ENCODE measurements around the gene UFSP2.
"Not testable (repeated sequence)": the region's sequence is repeated elsewhere in the genome, so short reads cannot be mapped to it uniquely, and the experiment has no call there.

Gene UFSP2

DNA sequence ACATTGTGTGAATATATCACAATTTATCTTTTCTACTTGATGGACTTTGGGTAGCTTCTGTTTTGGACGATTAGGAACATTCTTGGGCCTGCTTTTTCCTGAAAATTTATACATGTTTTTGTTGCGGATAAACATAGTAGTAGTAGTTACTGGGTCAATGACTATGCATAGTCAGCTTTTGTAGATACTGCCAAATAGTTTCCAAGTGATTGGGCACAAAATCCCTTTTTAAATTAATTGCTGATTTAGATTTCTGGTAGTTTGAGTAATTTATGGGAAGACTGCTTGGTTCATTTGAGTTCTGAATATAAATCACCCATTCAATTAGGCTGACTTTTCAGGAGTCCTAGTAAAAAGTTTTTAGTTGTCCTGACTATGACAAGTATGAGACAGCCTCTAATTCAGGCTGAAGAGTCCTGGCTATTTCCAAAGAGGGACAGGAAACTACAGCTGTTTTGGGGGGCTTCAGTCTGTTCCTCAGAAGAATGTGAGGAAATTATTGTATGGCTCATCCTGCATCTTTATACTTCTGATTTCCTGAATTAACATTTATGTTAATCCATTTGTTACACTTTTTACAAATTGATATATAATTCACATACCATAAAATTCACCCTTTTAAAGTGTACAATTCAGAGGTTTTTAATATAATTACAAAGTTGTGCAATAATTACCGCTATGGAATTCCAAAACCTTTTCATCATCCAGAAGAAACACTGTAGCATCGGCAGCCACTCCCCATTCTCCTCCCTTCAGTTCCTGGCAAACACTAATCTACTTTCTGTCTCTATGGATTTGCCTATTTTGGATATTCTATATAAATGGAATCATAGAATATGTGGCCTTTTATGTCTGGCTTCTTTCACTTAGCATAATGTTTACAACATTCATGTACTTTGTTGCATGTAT is 44.2 kb downstream of the UFSP2 start:
- DNase-seq: no peak

DNA sequence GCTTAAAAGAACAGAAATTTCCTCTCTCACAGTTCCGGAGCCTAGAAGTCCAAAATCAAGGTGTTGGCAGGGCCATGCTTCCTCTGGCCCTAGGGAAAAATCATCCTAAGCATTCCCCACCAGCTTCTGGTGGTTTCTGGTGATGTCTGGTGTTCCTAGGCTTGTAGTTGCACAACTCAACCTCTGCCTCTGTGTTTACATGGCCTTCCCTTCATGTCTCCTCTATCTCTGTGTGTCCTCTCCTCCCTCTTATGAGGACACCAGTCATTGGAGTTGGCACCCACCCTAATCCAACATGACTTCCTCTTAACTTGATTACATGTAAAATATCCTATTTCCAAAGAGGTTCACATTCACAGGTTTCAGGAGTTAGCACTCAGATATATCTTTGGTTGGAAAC is 45.4 kb downstream of the UFSP2 start:
- DNase-seq: no peak

DNA sequence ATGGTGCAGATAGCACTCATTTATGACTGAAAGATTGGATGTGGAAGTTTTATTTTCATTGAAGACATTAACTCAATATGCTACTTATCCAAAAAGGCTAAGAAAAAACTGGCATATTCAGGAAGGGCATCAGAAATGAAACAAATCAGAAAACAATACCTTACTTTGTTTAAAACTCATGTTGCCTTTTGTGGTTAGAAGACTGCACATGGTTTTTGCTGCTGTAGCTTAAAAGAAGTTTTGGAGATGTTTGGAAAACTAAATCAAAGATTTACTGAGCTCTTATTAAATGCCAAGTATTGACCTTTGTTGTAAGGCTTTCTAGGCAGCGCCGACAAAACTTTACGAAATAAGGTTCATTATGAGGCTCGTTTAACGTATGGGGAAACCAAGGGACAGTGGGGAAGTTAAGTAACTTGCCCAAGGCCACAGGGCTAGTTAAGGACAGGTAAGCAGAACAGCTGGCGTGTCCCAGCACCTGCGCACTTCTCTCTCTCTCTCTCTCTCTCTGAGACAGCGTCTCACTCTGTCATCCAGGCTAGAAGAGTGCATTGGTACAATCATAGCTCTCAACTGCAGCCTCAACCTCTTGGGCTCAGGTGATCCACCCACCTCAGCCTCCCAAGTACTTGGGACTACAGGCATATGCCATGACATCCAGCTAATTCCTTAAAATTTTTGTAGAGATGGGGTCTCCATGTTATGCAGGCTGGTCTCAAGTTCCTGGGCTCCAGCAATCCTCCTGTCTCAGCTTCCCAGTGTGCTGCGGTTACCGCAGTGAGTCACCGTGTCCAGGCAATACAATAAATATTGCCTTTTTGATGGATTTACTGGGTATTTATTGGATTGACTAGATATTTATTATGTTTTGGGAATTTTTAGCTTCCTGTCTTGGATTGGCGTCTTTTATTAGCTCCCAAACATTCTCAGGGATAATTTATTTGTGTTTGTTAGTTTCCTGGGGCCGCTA is 46.2 kb downstream of the UFSP2 start:
- no peak for DNase-seq

DNA sequence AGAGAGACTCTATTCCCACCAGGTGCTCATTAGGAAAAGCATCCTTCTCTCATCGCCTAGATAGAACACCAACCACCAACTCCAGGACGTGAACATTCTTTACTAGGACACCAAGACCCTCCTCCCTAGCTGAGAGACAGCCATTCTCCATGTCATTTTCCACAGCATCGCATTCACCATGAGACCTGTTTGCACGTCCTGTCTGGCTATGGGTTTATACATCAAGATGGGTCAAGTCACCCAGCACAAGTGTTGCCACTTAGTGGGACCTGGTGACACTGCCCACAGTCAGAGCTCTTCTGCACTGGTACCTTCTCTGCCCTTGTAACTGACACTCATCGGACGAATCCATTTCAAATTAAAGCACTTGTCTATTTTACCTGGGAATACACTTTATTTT is 47.5 kb downstream of the UFSP2 start:
- DNase-seq: no peak

DNA sequence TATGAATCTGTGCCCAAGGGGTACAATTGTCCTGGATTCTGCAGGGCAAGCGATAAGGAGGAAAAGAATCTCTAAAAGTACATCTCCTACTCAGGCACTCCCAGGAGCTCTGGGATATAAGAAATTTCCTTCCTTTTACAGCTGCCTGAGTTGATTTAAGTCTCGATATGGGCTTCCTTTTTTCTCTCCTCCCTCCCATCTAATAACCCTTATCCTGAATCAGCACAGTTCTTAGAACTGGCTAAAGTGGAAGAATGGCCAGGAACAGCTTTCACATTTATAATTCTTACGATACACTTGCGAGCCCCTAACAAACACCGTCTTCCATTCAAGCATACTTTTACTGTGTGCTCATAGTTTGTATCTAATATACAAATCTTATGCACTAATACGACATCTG is 51.2 kb downstream of the UFSP2 start:
- no peak for DNase-seq

DNA sequence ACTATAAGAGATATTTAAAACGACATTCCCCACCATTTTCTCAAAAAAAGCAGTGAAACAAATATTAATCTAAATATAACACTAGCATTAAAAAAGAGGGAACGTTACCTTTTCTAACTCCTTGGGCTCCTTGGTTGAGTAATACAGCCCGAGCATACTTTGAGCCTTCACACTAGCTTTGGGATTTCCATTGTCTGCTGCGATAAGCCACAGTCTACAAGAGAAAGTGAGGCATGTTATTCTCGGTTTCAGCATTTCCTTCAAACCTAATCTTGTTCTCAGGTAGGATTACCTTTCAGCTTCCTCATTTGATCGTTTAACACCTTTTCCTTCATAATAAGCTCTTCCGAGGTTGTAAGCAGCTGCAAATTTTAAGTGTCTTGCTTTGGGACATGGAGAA is 51.7 kb downstream of the UFSP2 start:
- no peak for DNase-seq

DNA sequence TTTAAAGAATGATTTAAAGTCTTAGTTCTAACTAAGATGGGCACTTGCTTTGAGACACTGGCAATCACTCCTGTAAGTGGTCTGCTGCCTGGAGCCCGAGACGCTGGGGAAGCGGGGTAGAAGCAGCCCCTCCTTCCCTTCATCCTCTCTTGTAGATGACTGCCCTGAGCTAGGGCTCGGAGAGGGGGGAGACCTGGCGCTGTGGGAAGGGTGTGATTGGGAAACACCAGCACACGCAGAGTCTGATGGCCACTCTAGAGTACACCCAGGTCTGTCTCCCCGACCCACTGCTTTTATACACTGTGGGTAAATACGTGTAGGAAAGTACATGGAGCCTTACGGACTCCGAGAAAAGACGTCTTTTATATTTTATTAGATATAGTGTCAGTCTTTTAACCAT is 54.1 kb downstream of the UFSP2 start:
- no peak for DNase-seq

DNA sequence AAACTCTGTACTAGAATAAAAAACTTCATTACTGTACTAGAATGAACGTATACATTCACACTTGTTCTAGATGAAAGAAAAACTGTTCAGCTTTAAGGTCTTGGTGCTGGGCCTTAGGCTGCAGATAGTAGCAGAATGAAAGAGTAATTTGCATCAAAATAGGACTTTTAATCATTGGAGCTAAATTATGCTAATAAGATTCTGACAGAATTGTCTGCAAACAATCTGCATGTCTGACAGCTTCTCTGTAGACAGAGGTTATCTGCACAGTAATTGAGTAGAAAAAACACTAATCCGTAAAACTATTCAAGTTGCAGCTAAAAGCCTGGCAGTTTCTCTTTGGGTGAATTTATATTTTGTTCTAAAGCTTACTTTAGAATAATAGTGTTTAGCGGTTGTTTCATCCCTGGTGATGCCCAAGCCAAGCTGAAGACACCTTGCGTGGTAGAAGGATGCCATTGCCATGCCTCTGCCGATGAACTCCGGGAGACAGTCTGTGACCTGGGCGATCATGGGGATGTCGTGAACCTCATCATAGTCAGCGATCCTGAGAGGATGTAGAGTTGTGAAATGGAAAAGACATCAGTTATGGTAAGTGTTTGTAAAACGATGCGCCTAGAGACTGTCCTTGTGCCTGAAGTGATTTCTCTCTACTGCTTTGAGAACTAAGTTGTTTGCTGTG is 55.4 kb downstream of the UFSP2 start:
- no peak for DNase-seq

DNA sequence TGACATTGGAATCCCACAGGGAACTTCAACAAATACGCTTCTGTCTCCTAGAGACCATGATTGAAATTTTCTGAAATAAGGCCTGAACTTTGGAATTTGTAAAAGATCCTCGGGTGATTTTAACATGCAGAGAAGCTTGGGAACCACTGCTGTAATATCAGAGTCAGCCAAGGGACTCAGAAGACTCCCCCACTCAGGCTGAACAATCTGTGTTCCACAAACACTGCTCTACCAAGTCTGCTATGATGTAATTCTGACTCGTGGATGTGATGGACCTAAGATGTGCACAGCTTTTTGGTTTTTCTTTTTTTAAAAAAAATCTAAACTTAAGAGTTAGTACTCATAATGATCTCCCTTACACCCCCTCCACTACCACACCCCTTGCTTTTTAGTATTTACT is 56.0 kb downstream of the UFSP2 start:
- DNase-seq: no peak

DNA sequence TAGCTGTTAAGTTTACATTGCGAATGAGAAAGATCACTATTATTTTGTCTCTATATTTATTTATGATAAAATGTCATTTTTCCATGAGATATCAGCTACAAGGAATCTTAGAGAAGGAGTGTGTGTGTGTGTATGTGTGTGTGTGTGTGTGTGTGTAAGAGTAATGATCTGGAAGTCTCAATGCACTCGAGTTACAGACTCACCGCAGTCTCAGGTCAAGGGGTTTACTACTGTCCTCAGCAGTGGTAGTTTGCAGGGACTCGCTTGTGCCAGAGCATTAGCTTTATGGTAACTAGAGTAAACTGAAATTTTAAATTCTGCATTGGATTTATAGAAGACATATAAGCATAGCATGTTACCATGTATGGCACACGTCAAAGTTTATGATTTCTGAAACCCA is 60.9 kb downstream of the UFSP2 start:
- DNase-seq: no peak

DNA sequence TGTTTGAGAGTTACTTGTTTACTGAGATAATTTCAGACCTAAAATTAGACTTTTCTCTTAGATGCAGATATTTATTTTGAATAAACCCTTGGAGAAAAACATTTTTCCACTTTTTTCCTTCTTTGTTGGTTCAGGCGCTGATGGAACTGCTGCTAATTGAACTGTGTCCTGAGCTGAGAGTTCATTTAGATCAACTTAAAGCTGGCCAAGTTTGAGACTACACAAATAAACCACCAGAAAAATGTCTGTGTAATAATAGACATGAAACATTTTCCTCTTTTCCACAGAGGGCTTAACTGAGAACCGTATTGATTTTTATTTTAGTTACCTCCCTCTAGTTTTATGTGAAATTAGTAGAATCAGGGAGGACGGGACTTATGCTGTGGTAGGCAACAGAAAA is 62.5 kb downstream of the UFSP2 start:
- no peak for DNase-seq

DNA sequence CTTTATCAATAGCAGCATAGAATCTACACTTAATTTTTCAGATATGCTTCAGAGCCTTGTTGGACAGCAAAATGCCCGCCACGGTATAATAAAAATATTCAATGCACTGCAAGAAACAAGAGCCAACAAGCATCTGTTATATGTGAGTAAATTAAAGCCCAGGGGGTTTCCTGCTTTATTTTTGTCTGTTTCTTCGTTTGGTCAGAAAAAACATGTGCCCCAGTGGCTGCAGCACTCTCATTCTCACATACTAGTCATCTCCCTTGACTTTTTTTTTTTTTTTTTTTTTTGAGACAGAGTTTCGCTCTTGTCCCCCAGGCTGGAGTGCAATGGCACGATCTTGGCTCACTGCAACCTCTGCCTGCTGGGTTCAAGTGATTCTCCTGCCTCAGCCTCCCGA is 63.2 kb downstream of the UFSP2 start:
- not testable (repeated sequence) for DNase-seq

DNA sequence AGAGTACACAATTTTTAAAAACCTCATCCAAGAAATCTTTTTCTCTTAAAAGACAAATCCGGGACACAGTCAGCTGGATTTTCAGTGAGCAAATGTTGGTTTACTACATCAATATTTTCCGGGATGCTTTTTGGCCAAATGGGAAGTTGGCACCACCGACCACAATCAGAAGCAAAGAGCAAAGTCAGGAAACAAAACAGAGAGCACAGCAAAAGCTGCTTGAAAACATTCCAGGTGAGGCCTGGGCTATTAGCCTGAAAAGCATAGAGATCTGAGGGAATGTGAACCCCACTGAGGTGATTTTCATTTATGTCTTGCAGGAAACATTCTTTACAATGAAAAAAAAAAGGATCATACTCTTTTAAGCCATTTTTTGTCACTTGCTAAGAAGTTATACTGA is 63.9 kb downstream of the UFSP2 start:
- DNase-seq: no peak

DNA sequence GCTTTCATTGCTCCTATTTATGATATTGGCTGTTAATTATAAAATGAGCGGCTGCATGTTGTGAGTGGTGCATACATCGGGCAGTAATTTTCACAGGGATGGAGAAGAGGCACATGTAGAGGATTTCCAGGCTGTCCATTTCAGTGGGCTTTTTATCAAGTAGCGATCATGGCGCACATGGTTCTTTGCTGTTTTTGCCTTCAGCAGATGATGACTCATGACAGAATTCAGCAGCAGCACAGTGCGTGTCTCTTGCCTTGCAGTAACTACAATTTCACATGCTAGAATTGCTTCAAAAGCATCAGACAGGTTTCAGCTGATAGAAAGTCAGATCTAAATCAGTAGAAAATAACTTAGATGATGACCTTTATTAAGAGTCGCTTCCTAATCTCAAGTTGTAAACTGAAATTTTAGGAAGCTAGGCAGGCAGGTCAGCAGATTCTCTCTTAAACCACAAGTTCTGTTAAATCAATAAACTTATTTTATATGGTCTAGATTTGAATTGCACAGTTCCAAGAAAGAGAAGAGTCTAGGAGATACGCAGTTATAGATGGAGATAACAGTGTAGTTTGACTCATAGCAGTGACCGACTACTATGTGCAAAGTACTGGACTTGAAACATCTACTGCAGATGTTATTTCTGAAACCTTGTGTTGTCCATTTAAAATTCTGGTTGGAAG is 65.9 kb downstream of the UFSP2 start:
- no peak for DNase-seq

DNA sequence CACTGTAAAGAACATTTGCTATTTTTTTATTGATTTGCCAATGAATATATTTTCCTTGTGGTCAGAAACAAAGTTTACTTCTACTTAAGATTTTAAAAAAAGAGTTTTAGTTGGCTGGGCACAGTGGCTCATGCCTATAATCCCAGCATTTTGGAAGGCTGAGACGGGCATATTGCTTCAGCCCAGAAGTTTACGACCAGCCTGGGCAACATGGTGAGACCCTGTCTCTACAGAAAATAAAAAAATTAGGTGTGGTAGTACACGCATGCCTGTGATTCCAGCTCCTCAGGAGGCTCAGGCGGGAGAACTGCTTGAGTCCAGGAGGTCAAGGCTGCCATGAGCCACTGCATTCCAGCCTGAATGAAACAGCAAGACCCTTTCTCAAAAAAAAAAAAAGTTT is 66.8 kb downstream of the UFSP2 start:
- no peak for DNase-seq

DNA sequence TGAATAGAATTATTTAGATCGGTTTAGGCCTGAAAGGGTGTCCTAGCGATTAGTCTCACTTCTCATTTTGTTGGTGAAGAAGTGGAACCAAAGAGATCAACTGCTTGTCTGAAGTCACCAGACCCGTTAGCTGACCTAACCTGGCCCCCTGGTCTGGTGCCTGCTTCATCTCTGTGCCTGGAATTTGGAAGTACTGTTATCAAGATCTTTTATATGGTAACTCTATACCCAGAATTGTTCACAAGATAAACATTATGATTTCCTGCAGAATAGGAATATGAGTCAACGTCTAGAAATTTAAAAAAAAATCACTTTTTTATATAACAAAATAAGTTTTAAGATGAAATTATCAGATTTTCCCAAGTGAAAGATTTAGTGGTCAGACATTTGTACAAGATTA is 67.2 kb downstream of the UFSP2 start:
- DNase-seq: no peak

DNA sequence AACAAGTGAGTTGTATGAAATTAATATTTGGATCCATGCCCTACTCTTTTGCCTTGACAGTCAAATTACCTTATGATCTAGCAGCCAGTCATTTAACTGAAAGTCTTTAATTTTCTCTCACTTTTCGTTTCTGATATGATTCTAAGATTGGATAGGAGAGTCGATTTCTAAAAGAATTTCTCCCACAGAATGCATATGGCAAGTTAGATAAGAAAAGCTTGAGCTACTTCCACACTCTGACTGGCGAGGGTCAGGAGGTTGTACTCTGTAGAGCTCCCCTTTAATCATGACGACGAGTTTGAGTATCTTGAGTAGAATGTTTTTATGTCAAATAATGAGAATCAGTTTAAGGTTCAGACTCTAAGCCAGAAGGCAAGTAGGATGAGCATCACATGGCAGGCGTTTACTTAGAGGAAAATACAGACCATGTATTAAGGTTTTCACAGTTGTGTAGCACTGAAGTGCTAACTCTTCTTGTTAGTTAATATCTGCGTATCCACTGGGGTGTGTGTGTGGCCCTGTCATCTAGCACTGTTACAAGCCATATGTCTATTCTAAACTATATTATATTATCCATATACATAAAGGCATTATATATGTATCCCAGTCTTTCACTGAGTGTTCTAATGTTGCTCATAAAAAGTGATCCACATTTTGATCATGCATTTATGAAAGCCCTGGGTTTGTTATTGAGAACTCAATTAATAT is 67.9 kb downstream of the UFSP2 start:
- DNase-seq: no peak

DNA sequence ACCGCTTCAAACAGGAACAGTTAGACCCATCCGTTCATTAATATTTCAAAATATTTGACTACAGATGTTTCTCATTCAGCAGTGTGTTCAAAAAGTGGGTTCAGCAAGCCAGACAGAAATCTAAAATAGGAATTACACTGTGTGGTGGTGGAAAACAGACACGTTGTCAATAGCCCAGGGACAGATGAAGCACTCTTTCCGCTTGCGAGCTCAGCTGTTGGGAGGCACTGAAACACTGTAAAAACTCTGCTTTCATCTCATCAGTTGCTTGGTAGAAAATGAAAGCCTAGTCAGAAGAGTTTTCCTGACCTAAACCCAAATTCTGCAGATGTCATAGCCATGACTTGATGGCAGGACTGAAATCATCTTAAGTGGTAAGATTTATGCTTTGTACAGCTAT is 68.6 kb downstream of the UFSP2 start:
- DNase-seq: no peak

DNA sequence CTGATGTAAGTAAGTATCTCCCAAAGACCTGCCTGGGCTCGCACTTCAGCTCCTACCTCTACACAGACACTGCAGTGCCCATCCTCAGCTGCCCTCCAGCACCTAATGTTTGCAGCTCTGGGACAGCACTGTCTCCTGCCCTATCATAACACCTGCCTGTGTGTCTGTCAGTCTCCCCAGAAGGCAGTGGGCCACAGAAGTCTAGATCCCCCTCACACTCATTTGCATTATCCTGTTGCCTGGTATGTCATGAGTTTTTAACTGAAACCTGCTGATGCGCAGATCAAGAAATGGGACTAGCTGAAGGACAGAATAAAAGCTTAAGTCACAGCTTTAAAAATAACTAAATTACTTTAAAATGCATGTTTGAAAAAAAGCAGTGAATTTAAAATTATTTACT is 73.0 kb downstream of the UFSP2 start:
- no peak for DNase-seq

DNA sequence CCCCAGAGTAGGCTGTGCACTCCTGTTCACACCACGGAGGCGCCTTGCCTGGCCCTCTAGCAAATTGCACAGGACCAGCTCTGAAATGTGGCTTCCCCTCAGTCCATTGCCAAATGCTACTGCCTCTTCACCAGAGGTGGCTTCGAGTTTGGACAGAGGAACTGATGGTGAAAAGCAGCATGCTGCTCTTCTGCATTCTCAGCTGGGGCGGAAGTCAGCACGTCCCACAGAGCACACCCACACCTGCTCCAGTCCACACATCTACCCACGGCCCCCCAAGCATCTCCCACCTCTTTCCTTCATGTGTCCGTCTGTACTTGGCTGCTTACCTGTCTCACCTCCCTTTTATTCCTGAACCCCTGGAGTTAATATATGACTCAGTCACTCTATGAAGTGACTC is 73.6 kb downstream of the UFSP2 start:
- no peak for DNase-seq

DNA sequence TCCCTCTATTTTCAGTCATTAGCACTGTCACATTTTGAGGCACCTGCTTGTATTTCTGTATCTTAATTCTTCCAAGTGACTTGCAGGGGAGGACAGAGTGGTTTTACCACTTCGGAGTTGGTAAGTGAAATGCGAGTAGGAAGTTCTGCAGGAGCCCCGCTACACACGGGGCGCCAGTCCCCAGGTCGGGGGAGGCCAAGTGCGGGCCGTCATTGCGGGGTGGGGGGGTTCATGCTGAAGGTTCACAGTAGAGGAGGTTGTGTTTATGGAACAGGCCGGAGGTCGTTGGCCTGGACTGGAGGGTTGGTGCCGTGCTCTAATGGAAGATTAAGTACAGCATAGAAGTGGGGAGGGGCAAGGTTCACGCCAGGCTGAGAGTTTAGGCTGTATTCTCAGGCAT is 74.1 kb downstream of the UFSP2 start:
- no peak for DNase-seq
